ENCODE results near the gene IL25.

IL25 gene

DNA sequence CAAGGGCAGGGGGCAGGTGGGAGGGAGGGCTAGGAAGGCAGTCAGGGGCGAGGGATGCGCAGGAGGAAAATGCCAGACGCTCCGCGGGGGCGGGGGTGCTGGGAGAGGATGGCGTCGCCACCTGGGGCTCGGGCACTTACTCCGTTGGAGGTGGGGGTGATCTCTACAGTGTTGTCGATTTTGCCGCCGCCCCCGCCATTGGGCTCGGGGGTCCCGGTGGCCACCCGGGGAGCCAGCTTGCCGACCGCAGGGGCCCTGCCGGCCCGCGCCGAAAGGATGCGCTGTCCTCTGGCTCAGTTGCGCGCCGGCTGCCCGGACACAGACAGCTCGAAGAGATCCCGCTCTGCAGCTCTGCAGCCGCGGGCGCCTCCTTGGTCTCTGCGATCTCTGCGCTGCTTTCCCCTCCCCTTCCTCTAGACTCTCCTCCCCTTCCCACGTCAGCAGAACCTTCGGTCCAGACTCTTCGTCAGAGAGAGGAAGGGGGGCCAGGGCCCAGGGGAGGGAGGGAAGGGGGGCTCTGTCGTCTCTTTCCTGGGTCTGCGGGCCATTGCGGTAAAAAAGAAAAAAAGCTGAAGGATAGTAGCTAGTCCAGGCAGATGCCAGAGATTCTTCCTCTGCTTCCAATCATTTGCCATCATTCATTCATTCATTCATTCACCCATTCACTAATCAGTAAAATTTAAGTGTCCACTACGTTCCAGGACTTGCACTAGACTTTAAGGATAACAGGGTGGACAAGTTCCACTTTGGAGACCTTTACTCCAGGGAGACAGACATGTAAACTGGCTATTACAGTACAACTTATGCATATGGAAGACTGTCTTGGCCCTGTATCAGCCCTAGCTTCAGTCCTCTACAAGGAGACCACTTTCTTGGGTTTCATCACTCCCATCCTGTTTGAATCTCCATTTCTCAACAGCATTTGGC is 19.8 kb upstream of the IL25 start, which contains the start of gene SLC22A17:
TSS of gene SLC22A17 (minus strand) at position 382 of the 927 bp plus-strand sequence.
- Histone ChIP-seq H3K27ac (peak within 1 kb of the TSS in 6 of 21 experiments; percentile 17 to 60 (median 38)), H3K4me3 (peak within 1 kb of the TSS; percentile 21 to 54 (median 45))

DNA sequence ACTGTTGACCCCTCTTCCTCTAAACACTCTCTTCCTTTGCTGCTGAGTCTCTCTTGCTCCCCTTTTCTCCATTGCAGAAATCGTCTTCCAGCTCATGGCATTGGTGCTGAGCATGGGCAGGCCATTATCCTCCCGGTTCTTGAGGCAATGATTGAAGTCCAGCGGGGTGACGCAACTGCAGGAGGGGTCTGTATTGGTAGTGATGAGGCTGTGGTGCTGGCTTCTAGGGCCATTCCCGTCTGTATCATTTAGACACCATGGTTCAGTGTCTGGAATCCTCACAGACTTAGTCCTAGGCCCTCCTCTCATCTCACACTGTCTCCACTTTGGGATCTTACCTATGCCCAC is 19.2 kb upstream of the IL25 start:
- no peak overlapping the region for H3K27ac ChIP-seq
- peak overlapping the region in 1 of 7 experiments; percentile 46 for H3K4me3 ChIP-seq

DNA sequence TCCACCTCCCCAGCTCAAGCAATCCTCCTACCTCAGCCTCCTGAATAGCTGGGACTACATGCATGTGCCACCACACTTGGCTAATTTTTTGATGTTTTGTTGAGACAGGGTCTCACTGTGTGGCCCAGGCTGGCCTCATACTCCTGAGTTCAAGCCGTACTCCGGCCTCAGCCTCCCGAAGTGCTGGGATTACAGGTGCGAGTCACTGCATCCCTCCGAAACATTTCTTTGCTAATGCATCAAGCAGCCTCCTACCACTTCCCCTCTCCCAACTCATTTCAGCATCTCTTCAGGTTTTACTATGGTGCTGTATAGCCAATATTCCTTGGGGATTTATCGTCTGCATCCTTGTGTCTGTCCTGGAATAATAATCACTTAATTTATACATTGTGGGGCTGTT is 17.6 kb upstream of the IL25 start:
- Histone ChIP-seq H3K27ac (no peak overlapping the region), H3K4me3 (no peak overlapping the region)

DNA sequence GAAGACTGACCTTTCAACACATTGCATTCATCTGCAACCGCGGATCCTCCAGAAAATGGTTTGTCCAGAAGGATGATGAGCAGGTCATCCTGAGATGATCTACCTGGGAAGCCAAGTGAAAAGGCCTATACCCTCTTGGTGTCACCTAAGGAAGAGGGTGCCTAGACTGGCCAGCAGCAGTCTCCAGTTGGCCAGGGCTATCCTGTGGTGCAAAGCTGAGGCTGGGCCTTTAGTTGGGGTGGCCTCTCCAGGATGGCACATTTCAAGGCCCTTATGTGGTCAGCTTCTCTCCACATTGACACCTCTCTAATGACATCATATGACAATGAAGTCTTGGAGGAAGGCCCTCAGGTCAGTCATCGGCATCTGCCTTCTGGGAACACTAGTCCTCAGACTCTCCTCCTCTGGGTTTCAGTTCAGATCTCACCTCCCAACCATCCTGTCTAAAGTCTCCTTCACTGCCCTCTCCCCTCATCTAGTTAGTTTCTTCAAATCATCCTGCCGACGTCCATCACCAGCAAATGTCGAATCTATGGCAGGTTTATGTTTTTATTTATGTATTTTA is 16.7 kb upstream of the IL25 start:
- Histone ChIP-seq H3K27ac (no peak overlapping the region), H3K4me3 (no peak overlapping the region)

DNA sequence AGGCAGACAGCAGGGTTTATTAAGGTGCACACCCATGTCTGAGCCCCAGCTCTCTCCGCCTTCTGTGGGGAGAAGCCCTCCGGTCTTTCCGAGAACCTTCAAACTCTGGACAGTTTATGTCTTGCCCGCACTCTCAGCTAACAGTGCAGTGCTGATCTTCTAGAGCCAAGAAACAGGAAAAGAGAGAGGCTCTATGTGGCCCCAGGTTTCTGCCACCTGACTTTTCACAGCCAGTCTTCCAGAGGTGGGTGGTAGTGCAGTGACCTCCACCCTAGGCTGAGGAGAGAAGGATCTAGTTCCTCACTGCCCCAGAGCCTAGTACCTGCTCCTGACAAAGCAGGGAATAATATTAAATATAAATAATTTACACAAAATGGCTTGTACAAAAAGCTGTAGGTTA is 15.9 kb upstream of the IL25 start:
- Histone ChIP-seq H3K4me3 (no peak overlapping the region), H3K27ac (no peak overlapping the region)

DNA sequence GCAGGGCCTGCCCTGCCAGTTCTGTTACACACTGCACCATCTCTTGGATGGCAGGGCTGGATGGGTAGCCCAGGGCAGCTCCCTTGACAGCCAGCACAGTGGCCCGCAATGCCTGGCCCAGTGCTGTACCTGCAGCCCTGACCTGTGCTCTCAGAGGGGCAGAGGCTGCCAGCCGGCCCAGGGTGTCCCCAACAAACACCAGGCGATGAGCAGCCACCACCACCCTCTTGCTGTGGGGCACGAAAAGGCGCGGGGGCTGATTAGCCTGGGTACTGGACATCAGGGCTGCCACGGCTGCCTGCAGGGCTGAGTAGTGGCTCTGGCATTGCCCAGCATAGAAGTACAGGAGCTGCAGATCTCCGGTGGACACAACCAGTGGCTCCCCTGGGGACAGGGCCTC is 15.3 kb upstream of the IL25 start:
- Histone ChIP-seq H3K27ac (no peak overlapping the region), H3K4me3 (no peak overlapping the region)

DNA sequence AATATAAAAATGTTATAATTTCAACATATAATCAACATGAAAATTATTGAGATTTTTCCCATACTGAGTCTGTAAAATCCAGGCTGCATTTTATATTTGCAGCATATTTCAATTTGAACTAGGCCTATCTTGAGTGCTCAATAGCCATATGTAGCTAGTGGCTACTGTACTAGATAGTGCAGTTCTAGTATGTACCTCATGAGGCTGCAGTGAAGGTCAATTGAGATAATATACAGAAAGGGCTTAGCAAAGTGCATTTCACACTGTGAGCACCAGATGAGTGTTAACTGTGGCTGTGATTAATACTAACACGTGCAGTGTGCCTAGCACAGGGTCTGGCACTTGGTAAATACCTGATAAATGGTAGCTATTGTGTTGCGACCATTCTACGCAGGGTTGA is 14.6 kb upstream of the IL25 start:
- Histone ChIP-seq H3K4me3 (no peak overlapping the region), H3K27ac (no peak overlapping the region)

DNA sequence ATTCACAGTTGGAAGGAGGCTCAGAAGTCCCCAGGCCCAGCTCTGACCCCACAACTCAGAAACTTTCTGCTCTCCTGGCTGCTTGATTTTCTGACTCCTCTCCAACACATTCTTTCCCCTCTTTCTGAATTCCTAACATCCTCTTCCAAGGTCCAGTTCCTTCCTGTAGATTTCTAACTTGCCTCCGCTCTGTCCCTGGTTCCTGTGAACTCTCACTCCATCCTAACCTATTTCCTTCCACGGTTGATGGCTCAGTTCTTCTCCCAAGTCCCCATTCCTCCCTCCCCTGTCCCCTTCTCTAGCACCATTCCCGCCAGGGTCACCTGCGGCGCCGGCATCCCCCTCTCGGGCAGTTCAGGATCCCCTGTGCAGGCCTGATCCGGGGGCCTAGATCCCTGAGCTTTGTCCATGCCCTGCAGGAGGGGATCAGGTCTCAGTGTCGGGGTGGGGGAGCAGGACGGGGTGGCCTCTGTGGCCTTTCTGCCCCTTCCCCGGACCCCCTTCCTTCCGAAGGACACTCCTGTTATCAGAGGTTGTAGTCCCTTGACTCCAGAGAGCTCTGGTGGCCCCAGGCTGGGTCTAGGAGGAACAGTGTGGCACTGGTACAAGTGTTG is 13.9 kb upstream of the IL25 start:
- Histone ChIP-seq H3K27ac (peak overlapping the region in 1 of 21 experiments; percentile 30), H3K4me3 (no peak overlapping the region)

DNA sequence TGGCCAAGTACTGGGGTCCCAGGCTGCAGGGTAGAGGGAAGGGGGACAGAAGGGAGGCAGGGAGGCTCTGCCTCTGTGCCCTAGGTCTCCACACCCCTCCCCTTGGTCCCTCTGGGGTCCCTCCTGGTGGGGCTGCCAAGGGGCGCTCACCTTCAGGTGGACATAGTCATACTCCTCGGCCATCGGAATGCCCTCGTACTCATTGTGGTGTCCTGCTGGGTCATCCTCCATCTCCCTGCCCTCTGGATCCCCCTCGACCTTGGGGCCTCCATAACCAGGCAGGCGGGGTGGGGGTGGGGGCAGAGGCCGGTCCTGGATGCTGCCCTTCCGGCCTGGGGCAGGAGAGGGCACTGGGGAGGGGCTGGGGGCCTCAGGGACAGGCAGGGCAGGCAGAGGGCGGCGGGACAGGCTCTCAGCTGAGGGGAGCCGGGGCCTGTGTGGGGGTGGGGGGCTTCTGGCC is 13.4 kb upstream of the IL25 start:
- peak overlapping the region in 2 of 21 experiments; percentile 30 to 31 for H3K27ac ChIP-seq
- H3K4me3 ChIP-seq = no peak overlapping the region

DNA sequence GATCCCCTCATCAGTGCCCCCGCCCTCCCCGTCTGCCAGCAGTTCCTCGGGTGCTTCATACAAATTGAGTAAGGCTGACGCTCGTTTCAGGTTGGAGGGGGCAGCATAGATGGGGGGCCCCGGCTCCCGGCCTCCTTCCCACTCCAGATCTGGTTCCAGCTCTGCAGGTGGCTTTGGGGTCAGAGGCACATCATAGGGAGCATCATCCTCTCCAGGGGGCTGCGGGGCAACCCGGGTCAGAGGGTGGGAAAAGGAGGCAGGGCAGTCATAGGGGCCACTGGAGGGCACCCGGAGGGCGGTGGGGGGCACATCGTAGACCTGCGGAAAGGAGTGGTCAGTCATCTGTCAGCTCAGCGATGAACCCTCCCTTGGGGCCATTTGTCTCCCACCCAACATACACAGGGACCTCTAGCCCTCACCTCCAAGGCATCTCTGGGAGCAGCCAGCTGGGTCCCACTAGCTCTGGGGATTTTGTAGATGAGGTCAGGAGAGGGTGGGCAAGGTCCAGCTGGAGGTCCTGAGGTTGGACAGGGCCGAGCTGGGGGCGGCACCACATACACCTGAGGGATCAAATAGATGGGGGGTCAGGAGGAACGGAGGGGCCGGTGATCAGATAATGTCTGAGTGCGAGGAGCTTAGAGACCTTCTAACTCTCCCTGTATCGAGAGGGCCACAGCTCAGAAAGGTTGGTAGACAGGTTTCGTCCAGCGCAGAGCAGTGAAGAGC is 12.7 kb upstream of the IL25 start:
- Histone ChIP-seq H3K27ac (peak overlapping the region in 9 of 21 experiments; percentile 1 to 66 (median 42)), H3K4me3 (no peak overlapping the region)

DNA sequence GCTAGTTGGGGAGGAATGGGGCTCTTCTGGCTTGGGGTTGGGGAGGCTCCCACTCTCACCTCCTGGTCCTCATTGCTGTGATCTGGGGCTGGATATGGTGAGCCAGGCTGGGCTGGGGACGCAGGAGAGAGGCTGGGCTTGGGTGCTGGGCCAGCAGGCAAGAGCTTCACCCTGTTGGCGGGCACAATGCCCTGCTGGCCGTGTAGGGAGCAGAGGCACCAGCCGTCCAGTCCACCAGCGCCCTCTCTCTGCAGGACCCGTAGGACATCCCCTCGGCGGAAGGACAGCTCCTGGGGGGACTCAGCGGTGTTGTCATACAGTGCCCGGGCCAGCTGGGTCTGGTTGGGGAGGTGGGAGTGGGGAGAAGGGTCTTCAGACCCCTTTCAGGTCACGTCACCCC is 12.1 kb upstream of the IL25 start:
- H3K27ac ChIP-seq = peak overlapping the region in 9 of 21 experiments; percentile 1 to 66 (median 42)
- H3K4me3 ChIP-seq = no peak overlapping the region

DNA sequence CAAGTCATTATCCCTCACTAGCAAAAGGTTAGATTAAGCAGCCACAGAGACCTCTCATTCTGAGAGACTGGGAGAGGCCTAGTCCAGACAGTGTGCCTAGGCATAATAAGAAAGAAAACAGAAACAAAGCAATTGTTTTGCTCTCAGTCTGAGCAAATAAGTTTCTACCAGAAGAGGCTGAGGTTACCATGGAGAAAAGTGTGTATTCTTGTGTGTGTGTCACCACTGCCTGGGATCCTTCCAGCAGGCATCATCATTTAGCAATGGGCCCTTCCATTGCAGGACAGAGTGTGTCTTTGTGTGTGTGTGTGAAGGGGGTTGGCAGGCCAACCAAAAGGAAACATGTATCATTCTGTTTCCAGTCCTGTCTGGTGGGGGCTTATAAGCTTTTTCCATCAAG is 11.3 kb upstream of the IL25 start:
- Histone ChIP-seq H3K4me3 (no peak overlapping the region), H3K27ac (peak overlapping the region in 2 of 21 experiments; percentile 20 to 57)

DNA sequence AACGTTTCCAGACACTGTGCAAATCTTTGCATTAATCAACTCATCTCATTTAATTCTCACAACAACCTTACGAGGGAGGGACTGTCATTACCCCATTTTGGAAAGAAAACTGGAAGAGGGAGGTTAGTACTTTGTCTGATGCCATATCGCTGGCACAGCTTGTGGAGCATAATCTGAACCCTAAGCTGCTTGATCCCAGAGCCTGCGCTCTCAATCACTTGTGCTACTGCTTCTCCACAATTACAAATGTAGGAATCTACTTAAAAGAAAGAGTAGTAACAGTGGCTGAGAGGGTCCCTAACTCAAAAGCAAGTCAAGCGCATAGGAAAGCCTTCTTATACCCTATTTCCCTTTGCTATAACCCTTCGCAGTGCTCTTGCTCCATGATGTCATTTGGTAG is 10.8 kb upstream of the IL25 start:
- H3K27ac ChIP-seq = peak overlapping the region in 1 of 21 experiments; percentile 3
- H3K4me3 ChIP-seq = no peak overlapping the region

DNA sequence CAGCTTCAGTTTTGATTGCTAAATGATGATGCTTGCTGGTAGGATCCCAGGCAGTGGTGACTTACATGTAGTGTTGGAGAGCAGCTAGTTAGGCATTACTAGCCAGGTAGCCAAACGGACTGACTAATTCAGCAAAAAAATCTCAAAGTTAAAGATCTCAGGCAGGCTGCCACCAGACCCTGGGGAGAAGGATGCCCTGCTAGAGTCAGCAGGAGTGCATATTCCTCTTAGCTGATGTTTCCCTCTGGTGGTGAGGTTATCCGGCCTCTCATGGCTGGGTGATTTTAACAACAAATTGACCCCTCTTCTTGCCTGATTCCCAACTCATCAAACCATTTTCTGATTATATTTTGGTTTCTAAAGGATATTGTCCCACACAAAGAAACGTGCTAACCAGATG is 10.4 kb upstream of the IL25 start:
- H3K4me3 ChIP-seq = no peak overlapping the region
- peak overlapping the region in 1 of 21 experiments; percentile 3 for H3K27ac ChIP-seq

DNA sequence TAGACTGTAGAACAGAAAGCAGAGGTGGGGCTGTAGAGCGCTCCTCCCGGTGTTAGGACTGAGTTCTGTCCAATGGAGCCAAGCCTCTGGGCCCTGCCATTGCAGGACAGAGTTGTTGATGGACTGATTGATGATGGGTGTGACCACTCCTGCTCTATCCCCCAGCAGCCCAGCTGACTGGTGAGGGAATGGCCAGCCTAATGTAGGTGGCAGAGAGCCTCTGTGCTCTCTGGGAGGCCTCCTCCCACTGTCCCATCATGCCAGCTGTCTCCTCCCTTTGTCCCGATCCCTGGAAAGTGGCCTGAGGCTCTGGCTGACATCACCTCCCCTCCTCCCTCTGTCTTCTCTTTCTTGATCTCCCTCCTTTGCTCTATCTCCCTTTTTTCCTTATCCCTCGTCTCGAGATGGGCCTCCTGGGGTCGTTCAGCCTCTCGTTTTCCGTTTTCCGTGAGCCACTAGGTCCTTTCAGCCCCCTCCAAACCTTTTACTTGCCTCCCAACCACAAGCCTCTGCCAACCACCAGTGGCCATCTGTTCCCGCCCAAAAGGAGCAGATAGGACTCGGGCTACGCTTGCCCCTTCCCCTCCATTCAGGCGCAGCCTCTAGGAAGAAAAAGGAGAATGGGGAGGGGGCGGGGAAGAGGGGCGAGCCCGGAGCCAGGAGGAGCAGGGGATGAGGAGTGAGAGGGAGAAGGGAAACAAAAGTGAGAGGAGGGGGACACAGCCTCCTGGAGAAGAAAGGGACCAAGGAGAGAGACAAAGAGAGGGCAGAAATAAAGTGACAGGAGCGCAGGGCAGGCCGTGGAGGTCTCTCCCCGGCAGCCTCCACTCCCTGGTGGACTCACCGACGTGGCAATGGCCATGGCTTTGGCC is 8.2 kb upstream of the IL25 start:
- Histone ChIP-seq H3K4me3 (peak overlapping the region; percentile 44 to 63 (median 51)), H3K27ac (peak overlapping the region; percentile 48 to 99 (median 96))

DNA sequence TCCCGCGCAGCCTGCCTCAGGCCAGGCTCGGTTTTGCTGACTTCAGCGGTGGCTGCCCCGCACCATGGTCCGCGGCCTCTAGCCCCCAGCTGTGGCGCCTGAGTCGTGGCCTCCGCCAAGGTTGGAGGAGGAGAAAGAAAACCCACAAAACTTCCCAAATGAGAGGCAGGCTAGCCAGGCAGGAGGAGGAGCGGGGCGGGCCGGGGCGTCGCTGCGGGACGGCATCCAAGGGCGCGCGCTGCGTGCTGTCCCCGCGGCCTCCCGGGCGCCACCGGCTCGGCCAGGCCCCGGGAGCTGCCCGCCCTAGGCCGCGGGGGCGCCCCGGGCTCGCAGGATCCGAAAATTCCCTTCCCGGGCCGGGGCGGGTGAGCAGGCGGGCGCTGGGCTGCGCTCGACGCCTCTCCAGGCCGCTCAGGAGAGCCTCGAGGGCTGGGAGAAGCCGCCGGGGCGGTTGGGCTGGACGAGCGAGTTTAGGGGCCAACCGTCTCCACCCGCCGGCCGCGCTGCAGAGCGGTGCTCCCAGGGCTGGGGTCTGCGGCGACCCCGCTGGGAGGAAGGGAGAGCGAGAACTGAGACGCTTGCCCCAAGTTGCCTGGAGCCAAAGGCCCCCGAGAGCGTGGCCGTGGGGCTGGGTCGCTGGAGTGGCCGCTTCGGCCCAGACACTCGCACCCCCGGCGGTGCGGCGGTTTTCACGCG is 7.4 kb upstream of the IL25 start, which contains the start of gene EFS:
TSS of gene EFS (minus strand) at position 137 of the 696 bp plus-strand sequence. CDS start 147 bp downstream, outside the sequence.
- Histone ChIP-seq H3K4me3 (peak within 1 kb of the TSS; percentile 44 to 63 (median 51)), H3K27ac (peak within 1 kb of the TSS; percentile 48 to 99 (median 96))

DNA sequence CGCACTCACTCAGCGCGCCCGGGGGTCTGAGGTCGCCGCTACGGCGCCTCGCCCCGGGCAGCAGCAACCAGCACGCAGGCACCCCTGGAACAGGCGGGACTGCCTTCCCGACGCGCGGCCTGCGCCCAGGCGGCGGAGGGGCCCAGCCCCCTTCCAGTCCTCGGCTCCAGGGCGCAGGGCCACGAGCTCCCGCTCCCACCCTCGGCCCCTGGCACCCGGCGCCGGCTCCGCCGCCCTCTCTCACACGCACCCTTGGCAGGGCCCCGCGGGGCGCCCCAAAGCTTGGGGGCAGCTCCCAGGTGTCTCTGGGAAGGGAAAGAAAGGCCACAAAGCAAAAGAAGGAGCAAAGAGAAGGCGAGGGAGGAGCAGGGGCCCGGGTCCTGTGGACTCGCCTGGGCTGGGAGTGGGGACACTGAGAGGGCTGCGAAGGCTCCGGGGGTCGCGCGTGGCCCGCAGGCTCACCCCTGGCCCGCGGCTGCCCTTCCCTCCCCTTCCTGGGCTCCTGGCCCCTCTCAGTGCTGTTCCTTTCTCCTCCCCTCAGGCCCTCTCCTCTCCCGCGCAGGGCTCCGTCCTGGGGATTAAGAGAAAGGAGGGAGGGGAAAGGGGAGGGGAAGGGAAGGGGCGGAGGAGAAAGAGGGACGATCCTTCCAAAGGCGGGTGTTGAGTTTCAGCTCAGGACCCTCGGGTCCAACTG is 6.7 kb upstream of the IL25 start:
- Histone ChIP-seq H3K27ac (peak overlapping the region; percentile 48 to 99 (median 96)), H3K4me3 (peak overlapping the region; percentile 44 to 63 (median 51))
